WERI-Rb-1 (cell line): Measurements from ENCODE around the gene CHSY1.
"Not testable (repeated sequence)": the region's sequence is repeated elsewhere in the genome, so short reads cannot be mapped to it uniquely, and the experiment has no call there.

ENCODE experiments used
- DNase-seq: peaks from one replicate; pipeline ENCODE4 v3.0.0-alpha.2; 2020
- H3K27ac ChIP-seq: fragments of 250-450 bp; sonication (Bioruptor Pico); 2 replicates; pipeline ENCODE4 v1.5.1; 2020; ENCODE audit warnings: mild to moderate bottlenecking, moderate library complexity
- H3K27me3 ChIP-seq: fragments of 250-450 bp; sonication (Bioruptor Pico); 2 replicates; pipeline ENCODE4 v1.5.1; 2021; ENCODE audit warnings: mild to moderate bottlenecking, low read depth, moderate library complexity; ENCODE audit not compliant: insufficient read depth, severe bottlenecking
- H3K36me3 ChIP-seq: fragments of 250-450 bp; sonication (Bioruptor Pico); 2 replicates; pipeline ENCODE4 v1.5.1; 2020; ENCODE audit warnings: mild to moderate bottlenecking, moderate library complexity
- H3K4me3 ChIP-seq: 2 replicates; pipeline ENCODE4 v1.5.1; 2011; ENCODE audit warnings: low read depth, mild to moderate bottlenecking, control low read depth, low read length
- H3K9me3 ChIP-seq: fragments of 250-450 bp; sonication (Bioruptor Pico); 2 replicates; pipeline ENCODE4 v1.5.1; 2021; ENCODE audit warnings: mild to moderate bottlenecking, moderate library complexity; ENCODE audit not compliant: severe bottlenecking
- TF ChIP-seq, protein P1 (sequence below): IDR thresholded peaks from 2 replicates; pipeline ENCODE4 v1.5.1; 2011; ENCODE audit warnings: low read depth, mild to moderate bottlenecking, control low read depth, inconsistent platforms, low read length

CHSY1 gene

DNA sequence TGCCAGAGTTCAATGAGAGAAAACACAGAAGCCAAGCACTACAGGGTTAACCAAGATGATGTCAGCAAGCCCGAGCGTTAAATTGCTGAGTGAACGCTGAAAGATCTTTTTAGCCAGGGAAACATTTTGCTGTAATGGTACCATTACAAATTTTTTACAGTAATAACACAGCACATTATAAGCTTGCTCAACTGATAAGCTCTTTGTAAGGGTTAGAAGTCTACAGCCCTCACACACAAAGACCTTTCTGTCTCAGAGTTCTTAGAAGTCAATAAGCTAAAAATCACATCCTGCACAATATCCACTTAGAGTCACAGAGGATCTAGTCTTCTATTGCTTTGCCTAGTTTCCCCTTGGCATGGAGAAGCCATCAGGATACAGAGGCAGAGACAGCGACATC, 29.9 kb downstream of the CHSY1 start:
- H3K36me3 ChIP-seq, result peaks cover 11% of the 10 kb centered on the region

DNA sequence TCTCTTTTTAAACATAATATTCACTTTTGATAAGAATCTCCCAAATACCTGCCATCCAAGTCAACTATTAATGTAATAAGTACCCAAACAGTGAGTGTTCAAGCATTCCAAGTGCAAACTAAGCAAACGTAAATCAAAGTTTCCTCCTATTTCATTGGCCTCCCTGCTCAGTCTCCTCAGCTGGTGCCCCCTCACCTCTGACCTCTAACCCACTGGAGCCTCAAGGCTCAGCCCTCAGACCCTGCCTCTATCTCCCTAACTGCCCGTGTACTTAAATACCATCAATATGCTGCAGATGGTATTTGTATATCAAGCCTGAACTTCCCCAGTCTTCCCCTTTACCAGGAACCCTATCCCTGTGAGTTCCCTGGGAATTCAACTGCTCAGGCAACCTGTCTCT, 31.8 kb downstream of the CHSY1 start:
- TF ChIP-seq, protein P1, sequence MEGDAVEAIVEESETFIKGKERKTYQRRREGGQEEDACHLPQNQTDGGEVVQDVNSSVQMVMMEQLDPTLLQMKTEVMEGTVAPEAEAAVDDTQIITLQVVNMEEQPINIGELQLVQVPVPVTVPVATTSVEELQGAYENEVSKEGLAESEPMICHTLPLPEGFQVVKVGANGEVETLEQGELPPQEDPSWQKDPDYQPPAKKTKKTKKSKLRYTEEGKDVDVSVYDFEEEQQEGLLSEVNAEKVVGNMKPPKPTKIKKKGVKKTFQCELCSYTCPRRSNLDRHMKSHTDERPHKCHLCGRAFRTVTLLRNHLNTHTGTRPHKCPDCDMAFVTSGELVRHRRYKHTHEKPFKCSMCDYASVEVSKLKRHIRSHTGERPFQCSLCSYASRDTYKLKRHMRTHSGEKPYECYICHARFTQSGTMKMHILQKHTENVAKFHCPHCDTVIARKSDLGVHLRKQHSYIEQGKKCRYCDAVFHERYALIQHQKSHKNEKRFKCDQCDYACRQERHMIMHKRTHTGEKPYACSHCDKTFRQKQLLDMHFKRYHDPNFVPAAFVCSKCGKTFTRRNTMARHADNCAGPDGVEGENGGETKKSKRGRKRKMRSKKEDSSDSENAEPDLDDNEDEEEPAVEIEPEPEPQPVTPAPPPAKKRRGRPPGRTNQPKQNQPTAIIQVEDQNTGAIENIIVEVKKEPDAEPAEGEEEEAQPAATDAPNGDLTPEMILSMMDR, result no peak
- Histone ChIP-seq H3K36me3 (peaks cover 3% of the 10 kb centered on the region), H3K4me3 (no peak overlapping the region), H3K27ac (no peak overlapping the region), H3K27me3 (no peaks in the 10 kb centered on the region), H3K9me3 (no peaks in the 10 kb centered on the region)
- DNase-seq, result no peak

More for the DNA sequence above, 29.9 kb downstream of the CHSY1 start:
- Histone ChIP-seq H3K27ac (no peak overlapping the region), H3K4me3 (no peak overlapping the region), H3K9me3 (no peaks in the 10 kb centered on the region), H3K27me3 (no peaks in the 10 kb centered on the region)
- TF ChIP-seq, protein P1, result no peak
- no peak for DNase-seq

DNA sequence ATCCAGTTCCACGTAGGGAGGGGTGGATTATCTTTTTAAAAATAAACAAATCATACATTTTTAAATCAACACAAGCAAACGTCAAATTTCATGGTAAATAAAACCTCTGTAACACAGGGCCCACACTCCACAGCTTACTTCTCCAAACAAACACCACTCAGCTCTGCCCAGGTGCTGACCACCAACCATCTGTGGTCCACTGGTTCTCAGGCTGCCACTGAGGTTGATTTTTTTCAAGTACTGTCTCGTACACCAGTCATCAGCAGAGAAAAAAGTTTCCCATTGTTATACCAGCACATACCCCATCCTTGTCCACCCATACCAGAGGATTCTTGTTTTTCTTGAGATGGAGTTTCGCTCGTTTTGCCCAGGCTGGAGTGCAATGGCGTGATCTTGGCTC, 32.4 kb downstream of the CHSY1 start:
- DNase-seq, result no peak
- TF ChIP-seq, protein P1, result no peak
- no peaks in the 10 kb centered on the region for H3K9me3 ChIP-seq
- H3K27me3 ChIP-seq, result no peaks in the 10 kb centered on the region
- no peak overlapping the region for H3K27ac ChIP-seq
- peaks cover 5% of the 10 kb centered on the region for H3K36me3 ChIP-seq
- H3K4me3 ChIP-seq, result no peak overlapping the region

DNA sequence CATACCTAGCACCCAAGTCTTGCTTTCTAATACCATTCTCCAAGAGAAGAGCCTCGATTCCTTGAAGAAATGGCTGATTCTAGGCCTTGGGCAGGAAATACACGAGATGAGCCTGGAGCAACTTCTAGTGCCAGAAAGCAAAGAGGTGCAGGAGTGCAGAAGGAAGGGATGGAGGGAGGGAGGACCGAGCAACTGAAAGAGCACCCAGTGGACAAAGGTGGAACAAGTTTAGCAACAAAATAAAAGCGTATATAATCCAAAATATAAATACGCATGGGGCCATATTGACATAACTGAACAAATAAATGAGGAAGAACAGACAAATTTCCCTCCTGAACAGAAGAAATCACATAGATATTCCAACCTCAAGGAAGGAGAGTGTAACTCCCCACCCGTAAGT, 34.4 kb downstream of the CHSY1 start:
- no peak for DNase-seq
- no peaks in the 10 kb centered on the region for H3K27me3 ChIP-seq
- no peak overlapping the region for H3K27ac ChIP-seq
- TF ChIP-seq, protein P1, result no peak
- no peaks in the 10 kb centered on the region for H3K9me3 ChIP-seq
- H3K4me3 ChIP-seq, result no peak overlapping the region
- peaks cover 10% of the 10 kb centered on the region for H3K36me3 ChIP-seq

DNA sequence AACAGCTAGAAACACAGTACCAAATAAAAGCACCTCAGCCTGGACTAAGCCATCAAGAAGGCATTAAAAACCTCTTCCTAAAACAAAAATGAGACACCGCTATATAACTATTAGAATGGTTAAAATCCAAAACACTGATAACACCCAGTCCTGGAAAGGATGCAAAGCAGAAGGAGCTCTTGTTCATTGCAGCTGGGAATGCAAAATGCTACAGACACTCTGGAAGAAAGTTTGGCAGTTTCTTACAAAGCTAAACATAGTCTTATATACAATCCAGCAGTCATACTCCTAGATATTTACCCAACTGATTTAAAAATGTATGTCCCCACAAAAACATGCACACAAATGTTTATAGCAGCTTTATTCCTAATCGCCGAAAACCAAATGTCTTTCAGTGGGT, 35.7 kb downstream of the CHSY1 start:
- Histone ChIP-seq H3K9me3 (no peaks in the 10 kb centered on the region), H3K27ac (no peak overlapping the region), H3K4me3 (no peak overlapping the region), H3K27me3 (no peaks in the 10 kb centered on the region), H3K36me3 (peaks cover 10% of the 10 kb centered on the region)
- no peak for DNase-seq
- TF ChIP-seq, protein P1, result no peak

DNA sequence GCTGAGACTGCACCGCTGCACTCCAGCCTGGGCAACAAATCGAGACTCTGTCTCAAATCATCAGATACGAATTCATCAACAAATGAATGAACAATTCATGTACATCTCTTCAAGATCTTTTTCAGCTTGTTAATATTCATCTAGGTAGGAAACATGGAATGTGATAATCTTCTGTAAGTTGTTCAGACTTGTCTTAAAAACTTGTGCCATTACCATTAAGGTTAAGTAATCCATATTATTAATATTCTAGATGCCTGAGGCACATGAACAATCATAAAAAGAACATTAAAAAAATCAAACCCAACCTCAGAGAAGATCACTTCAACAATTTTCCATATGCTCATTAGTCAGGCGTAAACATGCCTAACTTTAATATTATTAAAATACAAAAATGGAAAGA, 36.2 kb downstream of the CHSY1 start:
- no peak overlapping the region for H3K27ac ChIP-seq
- H3K27me3 ChIP-seq, result no peaks in the 10 kb centered on the region
- DNase-seq, result no peak
- H3K36me3 ChIP-seq, result peaks cover 9% of the 10 kb centered on the region
- no peak overlapping the region for H3K4me3 ChIP-seq
- no peaks in the 10 kb centered on the region for H3K9me3 ChIP-seq
- TF ChIP-seq, protein P1, result no peak

DNA sequence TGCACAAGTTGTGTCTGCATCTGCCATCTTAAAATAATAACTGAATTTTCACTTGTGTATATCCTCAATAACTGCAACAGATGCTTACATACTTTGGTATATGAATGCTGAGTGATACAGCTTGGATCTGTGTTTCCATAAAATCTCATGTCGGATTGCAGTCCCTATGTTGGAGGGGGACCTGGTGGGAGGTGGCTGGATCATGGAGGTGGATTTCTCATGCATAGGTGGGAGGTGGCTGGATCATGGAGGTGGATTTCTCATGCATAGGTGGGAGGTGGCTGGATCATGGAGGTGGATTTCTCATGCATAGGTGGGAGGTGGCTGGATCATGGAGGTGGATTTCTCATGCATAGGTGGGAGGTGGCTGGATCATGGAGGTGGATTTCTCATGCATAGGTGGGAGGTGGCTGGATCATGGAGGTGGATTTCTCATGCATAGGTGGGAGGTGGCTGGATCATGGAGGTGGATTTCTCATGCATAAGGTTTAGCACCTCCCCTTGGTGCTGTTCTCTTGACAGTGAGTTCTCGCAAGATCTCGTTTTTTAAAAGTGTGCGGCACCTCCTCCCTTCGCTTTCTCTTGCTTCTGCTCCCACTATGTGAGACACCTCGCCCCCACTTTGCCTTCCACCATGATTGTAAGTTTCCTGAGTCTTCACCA, 37.3 kb downstream of the CHSY1 start:
- not testable (repeated sequence) for H3K9me3 ChIP-seq, H3K4me3 ChIP-seq, H3K27ac ChIP-seq, H3K27me3 ChIP-seq, H3K36me3 ChIP-seq, DNase-seq
